Testis (tissue), 5 donors: ENCODE data around the gene DNAAF1. TPM values are rescaled to one million over a fixed set of nuclear protein-coding genes. Genes with fewer than 3 reads are reported as not detected.

Experiments used
- DNase-seq: peaks from one replicate; pipeline ENCODE4 v3.0.0-alpha.2; 2019
- H3K27ac ChIP-seq, 2 donors: fragments of 200-600 bp; sonication (generic); one replicate each; pipeline ENCODE4 v1.5.1; 2019
- H3K27me3 ChIP-seq: fragments of 200-600 bp; sonication (generic); one replicate; pipeline ENCODE4 v1.5.1; 2019
- H3K36me3 ChIP-seq: fragments of 200-600 bp; sonication (generic); one replicate; pipeline ENCODE4 v1.5.1; 2017; ENCODE audit warnings: low read depth; ENCODE audit errors: missing control alignments
- H3K4me1 ChIP-seq: fragments of 200-600 bp; sonication (generic); one replicate; pipeline ENCODE4 v1.5.1; 2019
- H3K4me3 ChIP-seq, 2 donors: fragments of 200-600 bp; sonication (generic); one replicate each; pipeline ENCODE4 v1.5.1; 2017 to 2019
- H3K9me3 ChIP-seq: fragments of 200-600 bp; sonication (generic); one replicate; pipeline ENCODE4 v1.5.1; 2017
- CTCF ChIP-seq, 3 experiments: fragments of 450-650 bp in 2 of 3; fragments of 200-600 bp in 1 of 3; sonication (generic) in 1 of 3; IDR thresholded peaks; one replicate each; pipeline ENCODE4 v1.5.1; 2016 to 2019; ENCODE audit warnings: antibody characterized with exemption in 3 of 3, mild to moderate bottlenecking in 2 of 3, moderate library complexity in 1 of 3
- POLR2A ChIP-seq: fragments of 450-650 bp; IDR thresholded peaks from one replicate; pipeline ENCODE4 v1.6.1; 2017; ENCODE audit warnings: antibody characterized with exemption, mild to moderate bottlenecking, moderate library complexity
- WGBS, 2 donors: methylation state at CpG; one replicate each; pipeline ENCODE4 v1.1.5; 2018; 5-methylcytosine and 5-hydroxymethylcytosine counted together
- intact Hi-C: fragments of 100-400 bp; cut with DNase I; formaldehyde crosslinking; loops from one replicate; pipeline ENCODE4 v1.15.1; 2023; ENCODE audit warnings: low total_unique reads
- long read RNA-seq, 2 donors: transcript quantifications; one replicate each; lab custom pipeline, GENCODE V29; 2026
- polyA plus RNA-seq: library from polyadenylated mRNA; stranded (reverse); fragments of 350-450 nt; fragmentation: Illumina TruSeq; extraction: RNeasy Lipid Tissue Mini Kit (QIAGEN cat#74804); gene quantifications from one replicate; pipeline ENCODE4 v1.2.3, GENCODE V29; 2014; ENCODE audit warnings: low read depth, low replicate concordance; ENCODE audit not compliant: insufficient read depth
- total RNA-seq, 2 donors: library from RNA; depleted of rRNA; stranded (reverse); fragments of >200 nt; gene quantifications; one replicate each; pipeline ENCODE4 v1.2.3, GENCODE V29; 2016

The DNAAF1 gene
- 10 to 100 TPM; 50.9 to 89.4 TPM for total RNA-seq
- polyA plus RNA-seq = 161 TPM
- long read RNA-seq, donor 1, transcript DNAAF1-210 (1 exons, 2,689 nt) = major isoform, 41 of 48 reads
- long read RNA-seq, donor 1, partial matches to known transcripts = 5 of 48 reads
- long read RNA-seq, donor 1, other reads (novel, unspliced or antisense) = 0 of 48 reads
- long read RNA-seq, donor 2, transcript DNAAF1-210 (1 exons, 2,689 nt) = major isoform, 13 of 19 reads
- long read RNA-seq, donor 2, partial matches to known transcripts = 0 of 19 reads
- long read RNA-seq, donor 2, other reads (novel, unspliced or antisense) = 5 of 19 reads

GRCh38 chr16:84144859-84145639, at the start of gene DNAAF1, which contains the start of gene HSDL1:
Gene DNAAF1, plus strand, starts transcription at chr16:84145308. Its CDS starts 133 bp downstream, at chr16:84145441.
Gene HSDL1, minus strand, starts transcription at chr16:84145177. Its CDS starts 13,856 bp downstream, at chr16:84131321.
- Histone ChIP-seq H3K27ac (peak within 1 kb of the TSS; percentile 82 to 90), H3K4me3 (peak within 1 kb of the TSS; percentile 93 to 98), H3K9me3 (no peaks in the 10 kb centered on the region), H3K4me1 (peaks cover 9% of the 10 kb centered on the region), H3K27me3 (no peaks in the 10 kb centered on the region), H3K36me3 (no peaks in the 10 kb centered on the region)
- no peak for TF ChIP-seq POLR2A
- no peak for TF ChIP-seq CTCF (IDR thresholded peaks at IDR 0.05)
- intact Hi-C loops = no loop called here
- WGBS, 2 donors = 0 to 1% methylated on average over 21 to 58 of the region's 89 CpGs
- peak; percentile 93 for DNase-seq

GRCh38 chr16:84095466-84095865, 49.6 kb upstream of the DNAAF1 start:
- Histone ChIP-seq H3K27ac (no peak overlapping the region), H3K36me3 (no peaks in the 10 kb centered on the region), H3K4me1 (no peaks in the 10 kb centered on the region), H3K4me3 (no peak overlapping the region), H3K27me3 (no peaks in the 10 kb centered on the region), H3K9me3 (no peaks in the 10 kb centered on the region)
- TF ChIP-seq POLR2A = no peak
- no peak for TF ChIP-seq CTCF (IDR thresholded peaks at IDR 0.05)
- no peak for DNase-seq
- intact Hi-C loops = no loop called here
- WGBS, 2 donors = 93 to 94% methylated on average over 10 to 14 of the region's 14 CpGs

GRCh38 chr16:84096447-84097005, 48.6 kb upstream of the DNAAF1 start:
- H3K4me1 ChIP-seq = no peaks in the 10 kb centered on the region
- no peak overlapping the region for H3K27ac ChIP-seq
- WGBS, 2 donors = 74 to 82% methylated on average over 4 of the region's 4 CpGs
- TF ChIP-seq CTCF (IDR thresholded peaks at IDR 0.05) (no peak), POLR2A (no peak)
- no peak overlapping the region for H3K4me3 ChIP-seq
- no peaks in the 10 kb centered on the region for H3K36me3 ChIP-seq
- H3K9me3 ChIP-seq = no peaks in the 10 kb centered on the region
- intact Hi-C loops = no loop called here
- H3K27me3 ChIP-seq = no peaks in the 10 kb centered on the region
- DNase-seq = no peak

- DNase-seq = no peak
- intact Hi-C loops = no loop called here
- TF ChIP-seq CTCF (IDR thresholded peaks at IDR 0.05) (no peak), POLR2A (no peak)
- Histone ChIP-seq H3K4me3 (no peak overlapping the region), H3K9me3 (no peaks in the 10 kb centered on the region), H3K4me1 (no peaks in the 10 kb centered on the region), H3K27me3 (no peaks in the 10 kb centered on the region), H3K27ac (no peak overlapping the region), H3K36me3 (no peaks in the 10 kb centered on the region)
- whole genome bisulfite sequencing, 2 donors = 93 to 94% methylated on average over 7 of the region's 7 CpGs
Observed at GRCh38 chr16:84098939-84099338, 46.2 kb upstream of the DNAAF1 start.
